HL-60/S4 treated with retinoic acid at 250 ng/mL for 4 days and 3 days (cell line): Measurements from ENCODE around the gene GLCE.
"Not testable (repeated sequence)": the region's sequence is repeated elsewhere in the genome, so short reads cannot be mapped to it uniquely, and the experiment has no call there.

Experiments
- in situ Hi-C: fragments of 300-500 bp; cut with MboI; formaldehyde crosslinking; loops from 2 replicates; pipeline ENCODE4 v1.7.0; 2022; ENCODE audit warnings: low sequenced_read_pairs

Gene GLCE

GRCh38 chr15:69158201-69158842 lies 2.1 kb upstream of the GLCE start:
- in situ Hi-C loops: no loop called here

GRCh38 chr15:69158843-69159240 lies 1.6 kb upstream of the GLCE start:
- in situ Hi-C loops: no loop called here

- in situ Hi-C loops: no loop called here
Observed at GRCh38 chr15:69159805-69160140, 662 bp upstream of the GLCE start.

GRCh38 chr15:69161079-69161877 lies 843 bp downstream of the GLCE start:
- in situ Hi-C loops: no loop called here

GRCh38 chr15:69161878-69162213 lies 1.4 kb downstream of the GLCE start:
- in situ Hi-C loops: no loop called here

- in situ Hi-C loops: no loop called here
Observed at GRCh38 chr15:69163141-69163669, 2.8 kb downstream of the GLCE start.

GRCh38 chr15:69164807-69165636 lies 4.6 kb downstream of the GLCE start:
- in situ Hi-C loops: no loop called here

GRCh38 chr15:69165637-69166025 lies 5.2 kb downstream of the GLCE start:
- in situ Hi-C loops: no loop called here

GRCh38 chr15:69167218-69167846 lies 6.9 kb downstream of the GLCE start:
- in situ Hi-C loops: no loop called here

GRCh38 chr15:69168361-69168760 lies 7.9 kb downstream of the GLCE start:
- in situ Hi-C loops: not testable (repeated sequence)

GRCh38 chr15:69169540-69169939 lies 9.1 kb downstream of the GLCE start:
- in situ Hi-C loops: not testable (repeated sequence)

- in situ Hi-C loops: no loop called here
Observed at GRCh38 chr15:69170597-69170996, 10.2 kb downstream of the GLCE start.

- in situ Hi-C loops: no loop called here
Observed at GRCh38 chr15:69172847-69173246, 12.4 kb downstream of the GLCE start.

GRCh38 chr15:69175536-69175935 lies 15.1 kb downstream of the GLCE start:
- in situ Hi-C loops: no loop called here

GRCh38 chr15:69181424-69181823 lies 21.0 kb downstream of the GLCE start:
- in situ Hi-C loops: no loop called here

- in situ Hi-C loops: no loop called here
Observed at GRCh38 chr15:69185216-69185615, 24.8 kb downstream of the GLCE start.

- in situ Hi-C loops: no loop called here
Observed at GRCh38 chr15:69185706-69186105, 25.3 kb downstream of the GLCE start.

- in situ Hi-C loops: no loop called here
Observed at GRCh38 chr15:69189157-69189556, 28.7 kb downstream of the GLCE start.

GRCh38 chr15:69190091-69190490 lies 29.7 kb downstream of the GLCE start:
- in situ Hi-C loops: no loop called here

GRCh38 chr15:69190504-69190903 lies 30.1 kb downstream of the GLCE start:
- in situ Hi-C loops: no loop called here
